ENCODE measurements around the gene DR1.

The DR1 gene

DNA sequence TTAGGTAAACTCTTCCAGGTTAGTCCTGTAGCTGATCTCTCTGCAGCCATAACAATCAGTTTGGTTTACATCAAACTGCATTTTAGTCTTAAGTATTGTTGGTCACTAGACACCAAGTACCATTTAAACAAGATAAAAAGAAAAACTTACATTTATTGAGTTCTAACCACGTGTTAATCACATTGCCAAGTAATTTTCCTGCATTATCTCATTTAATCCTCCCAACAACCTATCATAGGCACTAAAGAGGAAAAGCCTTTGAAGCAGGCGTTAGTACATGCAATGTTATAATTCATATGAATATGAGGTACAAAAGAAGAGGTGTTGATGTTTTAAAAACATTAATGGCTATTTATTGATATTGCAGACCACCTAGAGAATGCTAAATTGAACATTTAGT, 9.0 kb downstream of the DR1 start:
- no peak for TF ChIP-seq MYC (IDR thresholded peaks at IDR 0.05; ENCODE audit: low read depth, low read length)
- TF ChIP-seq, protein P1, sequence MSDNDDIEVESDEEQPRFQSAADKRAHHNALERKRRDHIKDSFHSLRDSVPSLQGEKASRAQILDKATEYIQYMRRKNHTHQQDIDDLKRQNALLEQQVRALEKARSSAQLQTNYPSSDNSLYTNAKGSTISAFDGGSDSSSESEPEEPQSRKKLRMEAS (IDR thresholded peaks at IDR 0.05; ENCODE audit: low read depth, low read length): no peak
- TF ChIP-seq, protein P2, sequence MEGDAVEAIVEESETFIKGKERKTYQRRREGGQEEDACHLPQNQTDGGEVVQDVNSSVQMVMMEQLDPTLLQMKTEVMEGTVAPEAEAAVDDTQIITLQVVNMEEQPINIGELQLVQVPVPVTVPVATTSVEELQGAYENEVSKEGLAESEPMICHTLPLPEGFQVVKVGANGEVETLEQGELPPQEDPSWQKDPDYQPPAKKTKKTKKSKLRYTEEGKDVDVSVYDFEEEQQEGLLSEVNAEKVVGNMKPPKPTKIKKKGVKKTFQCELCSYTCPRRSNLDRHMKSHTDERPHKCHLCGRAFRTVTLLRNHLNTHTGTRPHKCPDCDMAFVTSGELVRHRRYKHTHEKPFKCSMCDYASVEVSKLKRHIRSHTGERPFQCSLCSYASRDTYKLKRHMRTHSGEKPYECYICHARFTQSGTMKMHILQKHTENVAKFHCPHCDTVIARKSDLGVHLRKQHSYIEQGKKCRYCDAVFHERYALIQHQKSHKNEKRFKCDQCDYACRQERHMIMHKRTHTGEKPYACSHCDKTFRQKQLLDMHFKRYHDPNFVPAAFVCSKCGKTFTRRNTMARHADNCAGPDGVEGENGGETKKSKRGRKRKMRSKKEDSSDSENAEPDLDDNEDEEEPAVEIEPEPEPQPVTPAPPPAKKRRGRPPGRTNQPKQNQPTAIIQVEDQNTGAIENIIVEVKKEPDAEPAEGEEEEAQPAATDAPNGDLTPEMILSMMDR (IDR thresholded peaks at IDR 0.05; ENCODE audit: low read depth, low read length): no peak
- TF ChIP-seq POLR2A (IDR thresholded peaks at IDR 0.05; ENCODE audit: extremely low read depth, insufficient read length): no peak
- no peak overlapping the region for H3K4me3 ChIP-seq (ENCODE audit: low read depth, low read length)
- no peak for DNase-seq (ENCODE audit: low read depth)

- H3K4me3 ChIP-seq (ENCODE audit: low read depth, low read length): no peak overlapping the region
- TF ChIP-seq POLR2A (IDR thresholded peaks at IDR 0.05; ENCODE audit: extremely low read depth, insufficient read length) (no peak), MYC (IDR thresholded peaks at IDR 0.05; ENCODE audit: low read depth, low read length) (no peak)
- TF ChIP-seq, protein P1 (IDR thresholded peaks at IDR 0.05; ENCODE audit: low read depth, low read length): no peak
- TF ChIP-seq, protein P2 (IDR thresholded peaks at IDR 0.05; ENCODE audit: low read depth, low read length): no peak
- DNase-seq (ENCODE audit: low read depth): no peak
Observed at GRCh38 chr1:93357242-93357641, 11.5 kb downstream of the DR1 start.

DNA sequence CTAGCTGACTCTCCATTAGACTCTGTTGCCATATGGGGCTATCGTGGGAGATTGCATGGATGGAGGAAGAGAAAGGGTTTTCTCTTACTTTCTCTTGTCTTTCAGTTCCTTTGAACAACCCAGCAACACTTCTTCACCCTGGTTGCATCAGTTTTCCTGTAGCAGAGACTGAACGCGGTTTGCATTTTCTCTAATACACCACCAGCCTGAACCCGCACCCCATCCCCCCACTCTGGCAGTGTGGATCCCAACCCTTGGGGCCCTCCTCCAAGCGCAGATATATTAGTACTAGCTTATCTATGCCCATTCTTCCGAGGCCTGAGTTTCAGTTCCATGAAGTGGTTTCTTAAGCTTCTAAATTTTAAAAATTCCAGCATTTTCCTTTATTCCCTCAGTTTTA, 12.6 kb downstream of the DR1 start:
- no peak for DNase-seq (ENCODE audit: low read depth)
- TF ChIP-seq, protein P1 (IDR thresholded peaks at IDR 0.05; ENCODE audit: low read depth, low read length): no peak
- TF ChIP-seq POLR2A (IDR thresholded peaks at IDR 0.05; ENCODE audit: extremely low read depth, insufficient read length): no peak
- TF ChIP-seq, protein P2 (IDR thresholded peaks at IDR 0.05; ENCODE audit: low read depth, low read length): no peak
- TF ChIP-seq MYC (IDR thresholded peaks at IDR 0.05; ENCODE audit: low read depth, low read length): no peak
- no peak overlapping the region for H3K4me3 ChIP-seq (ENCODE audit: low read depth, low read length)

- TF ChIP-seq, protein P2 (IDR thresholded peaks at IDR 0.05; ENCODE audit: low read depth, low read length): no peak
- TF ChIP-seq, protein P1 (IDR thresholded peaks at IDR 0.05; ENCODE audit: low read depth, low read length): no peak
- no peak for TF ChIP-seq MYC (IDR thresholded peaks at IDR 0.05; ENCODE audit: low read depth, low read length)
- no peak for DNase-seq (ENCODE audit: low read depth)
- no peak overlapping the region for H3K4me3 ChIP-seq (ENCODE audit: low read depth, low read length)
Observed at GRCh38 chr1:93360111-93360510, 14.4 kb downstream of the DR1 start.

DNA sequence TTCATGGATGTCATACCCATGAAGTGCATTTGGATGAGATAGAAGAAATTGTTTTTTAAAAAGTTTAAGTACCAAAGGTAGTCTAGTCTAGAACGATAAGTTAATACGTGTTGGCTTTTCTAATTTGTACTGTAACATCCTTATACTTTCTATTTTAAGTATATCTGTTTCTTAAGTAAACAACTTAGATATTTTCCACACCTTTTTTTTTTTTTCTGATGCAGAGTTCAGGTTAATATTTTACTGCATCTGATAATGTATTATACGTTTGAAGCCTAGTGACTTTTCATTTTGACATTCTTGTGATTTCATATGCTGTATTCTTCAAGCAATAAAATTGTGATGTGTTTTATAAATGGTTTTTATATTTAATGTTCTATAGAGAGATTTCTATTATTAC, 16.5 kb downstream of the DR1 start:
- H3K4me3 ChIP-seq (ENCODE audit: low read depth, low read length): no peak overlapping the region
- TF ChIP-seq, protein P1 (IDR thresholded peaks at IDR 0.05; ENCODE audit: low read depth, low read length): no peak
- TF ChIP-seq POLR2A (IDR thresholded peaks at IDR 0.05; ENCODE audit: extremely low read depth, insufficient read length): no peak
- TF ChIP-seq MYC (IDR thresholded peaks at IDR 0.05; ENCODE audit: low read depth, low read length): no peak
- TF ChIP-seq, protein P2 (IDR thresholded peaks at IDR 0.05; ENCODE audit: low read depth, low read length): no peak
- DNase-seq (ENCODE audit: low read depth): no peak

DNA sequence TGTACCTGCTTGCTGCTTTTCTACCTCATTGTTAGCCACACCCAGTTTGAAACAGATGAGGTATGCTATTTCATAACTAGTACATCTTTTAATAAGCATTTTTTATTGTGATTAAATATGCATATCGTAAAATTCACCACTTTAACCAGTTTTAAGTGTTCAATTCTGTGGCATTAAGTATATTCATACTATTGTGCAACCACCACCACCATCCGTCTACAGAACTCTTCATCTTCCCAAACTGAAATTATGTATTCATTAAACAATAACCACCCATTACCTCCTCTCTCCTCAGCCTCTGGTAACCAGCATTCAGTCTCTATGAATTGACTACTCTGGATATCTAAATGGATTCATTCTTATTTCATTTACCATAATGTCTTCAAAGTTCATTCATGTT, 20.1 kb downstream of the DR1 start:
- no peak overlapping the region for H3K4me3 ChIP-seq (ENCODE audit: low read depth, low read length)
- DNase-seq (ENCODE audit: low read depth): no peak
- TF ChIP-seq, protein P1 (IDR thresholded peaks at IDR 0.05; ENCODE audit: low read depth, low read length): no peak
- TF ChIP-seq POLR2A (IDR thresholded peaks at IDR 0.05; ENCODE audit: extremely low read depth, insufficient read length): no peak
- TF ChIP-seq MYC (IDR thresholded peaks at IDR 0.05; ENCODE audit: low read depth, low read length): no peak
- TF ChIP-seq, protein P2 (IDR thresholded peaks at IDR 0.05; ENCODE audit: low read depth, low read length): no peak
